Activated CD4-positive, alpha-beta memory T cell treated with anti-CD3 and anti-CD28 coated beads, Interleukin-2, amount 10 ng/mL, durations not matched to agents 7 days and 5 days (primary cell): ENCODE results near the gene CAMTA1. TPM values are rescaled to one million over a fixed set of nuclear protein-coding genes. Genes with fewer than 3 reads are reported as not detected.
"Not testable (repeated sequence)": the region's sequence is repeated elsewhere in the genome, so short reads cannot be mapped to it uniquely, and the experiment has no call there.

Experiments used
- CTCF ChIA-PET: fragments of 350-600 bp; sonication (Branson Sonifier 250); formaldehyde crosslinking; loops from one replicate; lab custom pipeline; 2021; ENCODE audit warnings: antibody characterized with exemption, inconsistent platforms; lab: Charles Lee
- POLR2A ChIA-PET: fragments of 350-600 bp; sonication (Branson Sonifier 250); formaldehyde crosslinking; loops from one replicate; lab custom pipeline; 2021; ENCODE audit warnings: antibody characterized with exemption; lab: Charles Lee
- DNase-seq: peaks from one replicate; pipeline ENCODE4 v3.0.0-alpha.2; 2020
- H3K27ac Mint-ChIP-seq: one replicate; pipeline ENCODE4 v1.8.0; 2021; ENCODE audit warnings: mild to moderate bottlenecking, mixed read lengths
- H3K27me3 Mint-ChIP-seq: one replicate; pipeline ENCODE4 v1.8.0; 2021; ENCODE audit warnings: mixed read lengths
- H3K36me3 Mint-ChIP-seq: one replicate; pipeline ENCODE4 v1.8.0; 2021; ENCODE audit warnings: low read depth, mixed read lengths
- H3K4me1 Mint-ChIP-seq: one replicate; pipeline ENCODE4 v1.8.0; 2021; ENCODE audit warnings: mixed read lengths
- H3K4me3 Mint-ChIP-seq: one replicate; pipeline ENCODE4 v1.8.0; 2021; ENCODE audit warnings: mild to moderate bottlenecking, mixed read lengths
- H3K9me3 Mint-ChIP-seq: one replicate; pipeline ENCODE4 v1.8.0; 2021; ENCODE audit warnings: mixed read lengths
- total RNA-seq, 2 experiments: library from RNA; stranded (reverse); gene quantifications; one replicate each; pipeline ENCODE4 v1.2.3, GENCODE V29; 2021

The CAMTA1 gene
- total RNA-seq, 2 experiments from 2014 or later: 43.0 to 47.3 TPM

DNA sequence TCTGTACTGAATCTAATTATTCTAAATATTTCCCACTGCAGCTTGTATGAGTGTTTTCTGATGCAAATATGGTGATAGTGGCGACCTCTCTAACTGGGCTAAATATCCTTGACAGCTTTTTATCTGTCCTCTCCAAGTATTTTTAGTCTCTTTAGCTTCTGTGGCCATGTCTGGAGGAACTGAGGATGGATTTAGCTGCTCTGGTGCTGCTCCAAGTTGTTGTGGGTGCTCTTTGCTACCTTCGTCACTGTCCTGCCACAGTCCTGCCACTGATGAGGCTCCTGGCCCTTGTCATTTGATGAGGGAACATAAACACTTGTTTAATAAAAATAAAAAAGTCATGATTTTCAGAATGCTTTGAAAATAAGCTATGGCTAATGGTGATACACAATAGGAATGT lies 15.9 kb downstream of the CAMTA1 start:
- ChIA-PET POLR2A (interaction anchor here (0.9 kb wide), 1 partner anchor 13 kb away, joined by 3 read pairs; no protein-coding TSS in a partner anchor), CTCF (interaction anchor here (0.9 kb wide), 1 partner anchor 88 kb away, joined by 3 read pairs; no protein-coding TSS in a partner anchor)
- H3K4me3 Mint-ChIP-seq: no peak overlapping the region
- H3K27me3 Mint-ChIP-seq: no peaks in the 10 kb centered on the region
- DNase-seq: no peak
- H3K27ac Mint-ChIP-seq: no peak overlapping the region
- peaks cover 19% of the 10 kb centered on the region for H3K4me1 Mint-ChIP-seq
- no peaks in the 10 kb centered on the region for H3K9me3 Mint-ChIP-seq
- H3K36me3 Mint-ChIP-seq: no peaks in the 10 kb centered on the region

- Mint-ChIP-seq H3K27ac (no peak overlapping the region), H3K4me1 (peaks cover 22% of the 10 kb centered on the region)
- POLR2A ChIA-PET: interaction anchor here (0.9 to 1.1 kb wide), 2 partner anchors 14 to 17 kb away, joined by 3 to 5 read pairs; partner anchors contain the start of gene CAMTA1
These were observed 16.7 kb downstream of the CAMTA1 start for GRCh38 chr1:6801966-6802365.

GRCh38 chr1:6802454-6802853 lies 17.2 kb downstream of the CAMTA1 start:
- H3K27ac Mint-ChIP-seq: no peak overlapping the region
- peaks cover 22% of the 10 kb centered on the region for H3K4me1 Mint-ChIP-seq
- no peaks in the 10 kb centered on the region for H3K36me3 Mint-ChIP-seq
- no peak for DNase-seq
- ChIA-PET CTCF (interaction anchor here (0.9 kb wide), 1 partner anchor 9 kb away, joined by 3 read pairs; no protein-coding TSS in a partner anchor), POLR2A (interaction anchor here (1.1 kb wide), 1 partner anchor 18 kb away, joined by 5 read pairs; the partner anchor contains the start of gene CAMTA1)
- H3K9me3 Mint-ChIP-seq: no peaks in the 10 kb centered on the region
- no peaks in the 10 kb centered on the region for H3K27me3 Mint-ChIP-seq
- H3K4me3 Mint-ChIP-seq: no peak overlapping the region

More at GRCh38 chr1:6801966-6802365, 16.7 kb downstream of the CAMTA1 start:
- no peak overlapping the region for H3K4me3 Mint-ChIP-seq
- H3K27me3 Mint-ChIP-seq: no peaks in the 10 kb centered on the region
- no peak for DNase-seq
- no peaks in the 10 kb centered on the region for H3K9me3 Mint-ChIP-seq
- CTCF ChIA-PET: interaction anchor here (0.9 kb wide), 2 partner anchors 9 to 88 kb away, joined by 3 read pairs; no protein-coding TSS in a partner anchor
- H3K36me3 Mint-ChIP-seq: no peaks in the 10 kb centered on the region

- H3K9me3 Mint-ChIP-seq: no peaks in the 10 kb centered on the region
- peaks cover 22% of the 10 kb centered on the region for H3K4me1 Mint-ChIP-seq
- H3K27me3 Mint-ChIP-seq: no peaks in the 10 kb centered on the region
- POLR2A ChIA-PET: interaction anchor here (1.1 kb wide), 1 partner anchor 18 kb away, joined by 5 read pairs; the partner anchor contains the start of gene CAMTA1
- no peak overlapping the region for H3K4me3 Mint-ChIP-seq
- H3K27ac Mint-ChIP-seq: no peak overlapping the region
- CTCF ChIA-PET: interaction anchor here (0.9 to 1.0 kb wide), 2 partner anchors 8 to 14 kb away, joined by 3 read pairs; no protein-coding TSS in a partner anchor
- no peak for DNase-seq
- H3K36me3 Mint-ChIP-seq: no peaks in the 10 kb centered on the region
These were observed 17.6 kb downstream of the CAMTA1 start for GRCh38 chr1:6802893-6803292.

GRCh38 chr1:6803357-6803756 lies 18.1 kb downstream of the CAMTA1 start:
- H3K4me1 Mint-ChIP-seq: peaks cover 22% of the 10 kb centered on the region
- ChIA-PET POLR2A (no interaction called here), CTCF (interaction anchor here (0.7 to 1.0 kb wide), 2 partner anchors 13 to 329 kb away, joined by 3 read pairs; no protein-coding TSS in a partner anchor)
- no peak overlapping the region for H3K4me3 Mint-ChIP-seq
- no peak for DNase-seq
- no peaks in the 10 kb centered on the region for H3K36me3 Mint-ChIP-seq
- H3K9me3 Mint-ChIP-seq: no peaks in the 10 kb centered on the region
- no peak overlapping the region for H3K27ac Mint-ChIP-seq
- H3K27me3 Mint-ChIP-seq: no peaks in the 10 kb centered on the region

DNA sequence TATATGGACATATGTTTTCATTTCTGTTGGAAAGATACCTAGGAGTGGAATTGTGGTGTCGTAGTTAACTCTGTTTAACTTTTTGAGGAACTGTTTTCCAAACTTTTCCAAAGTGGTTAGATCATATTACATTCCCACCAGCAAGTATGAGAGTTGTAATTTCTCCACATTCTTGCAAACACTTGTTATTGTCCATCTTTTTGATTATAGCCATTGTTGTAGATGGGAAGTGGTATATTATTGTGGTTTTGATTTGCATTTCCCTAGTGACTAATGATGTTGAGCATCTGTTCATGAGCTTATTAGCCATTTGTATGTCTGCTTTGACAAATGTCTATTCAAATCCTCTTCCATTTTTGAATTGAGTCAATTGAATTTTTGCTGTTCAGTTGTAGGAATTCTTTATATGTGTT lies 19.8 kb downstream of the CAMTA1 start:
- Mint-ChIP-seq H3K9me3 (no peaks in the 10 kb centered on the region), H3K27me3 (no peaks in the 10 kb centered on the region), H3K27ac (no peak overlapping the region), H3K4me1 (peaks cover 22% of the 10 kb centered on the region), H3K4me3 (no peak overlapping the region), H3K36me3 (no peaks in the 10 kb centered on the region)
- POLR2A ChIA-PET: interaction anchor here (2.3 kb wide), 1 partner anchor 20 kb away, joined by 7 read pairs; the partner anchor contains the start of gene CAMTA1
- no peak for DNase-seq
- CTCF ChIA-PET: no interaction called here

DNA sequence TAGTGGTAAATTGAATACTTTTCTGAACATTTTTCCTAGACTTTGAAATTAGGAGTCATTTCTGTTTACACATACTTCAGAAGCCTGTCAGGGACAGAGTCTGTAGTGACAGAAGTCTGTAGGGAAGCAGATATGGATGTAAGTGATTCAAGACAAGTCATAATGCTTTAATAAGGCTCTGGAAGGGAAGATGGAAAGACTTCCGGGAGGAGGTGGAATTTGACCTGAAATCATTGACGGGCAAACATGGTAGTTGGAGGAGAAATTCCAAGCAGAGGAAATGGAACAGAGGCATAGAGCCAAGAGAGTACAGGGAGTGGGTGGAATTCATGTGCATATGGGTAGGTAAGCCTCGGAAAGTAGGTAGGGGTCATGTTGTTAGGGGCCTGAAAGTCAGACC lies 22.5 kb downstream of the CAMTA1 start:
- no peak overlapping the region for H3K4me3 Mint-ChIP-seq
- peaks cover 22% of the 10 kb centered on the region for H3K4me1 Mint-ChIP-seq
- no peaks in the 10 kb centered on the region for H3K9me3 Mint-ChIP-seq
- no peak for DNase-seq
- ChIA-PET CTCF (no interaction called here), POLR2A (no interaction called here)
- H3K27me3 Mint-ChIP-seq: no peaks in the 10 kb centered on the region
- no peak overlapping the region for H3K27ac Mint-ChIP-seq
- no peaks in the 10 kb centered on the region for H3K36me3 Mint-ChIP-seq

DNA sequence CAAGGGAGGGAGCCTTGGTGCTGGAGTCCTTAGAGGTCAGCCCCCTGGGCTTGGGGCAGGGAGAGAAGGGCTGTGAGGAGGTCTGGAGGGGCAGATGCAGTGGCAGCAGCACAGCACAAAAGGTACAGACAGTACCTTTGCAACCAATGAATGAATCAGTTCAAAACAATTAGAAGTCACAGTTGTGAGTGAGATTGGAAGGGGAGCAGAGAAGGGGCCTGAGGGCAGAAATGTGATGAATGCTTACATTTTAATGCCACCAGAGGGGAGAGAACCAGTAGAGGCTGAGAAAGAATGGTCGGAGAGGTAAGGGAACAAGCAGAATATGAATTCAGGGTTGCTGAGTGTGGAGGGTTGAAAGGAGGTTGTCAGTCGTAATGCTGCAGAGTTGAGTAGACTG lies 24.2 kb downstream of the CAMTA1 start:
- Mint-ChIP-seq H3K4me1 (peaks cover 18% of the 10 kb centered on the region), H3K36me3 (no peaks in the 10 kb centered on the region), H3K27me3 (no peaks in the 10 kb centered on the region), H3K4me3 (no peak overlapping the region), H3K9me3 (no peaks in the 10 kb centered on the region), H3K27ac (no peak overlapping the region)
- DNase-seq: no peak
- ChIA-PET CTCF (no interaction called here), POLR2A (no interaction called here)

- POLR2A ChIA-PET, H3K27me3 Mint-ChIP-seq, H3K4me3 Mint-ChIP-seq, H3K27ac Mint-ChIP-seq, H3K9me3 Mint-ChIP-seq, H3K36me3 Mint-ChIP-seq, CTCF ChIA-PET, DNase-seq: not testable (repeated sequence)
- peaks cover 12% of the 10 kb centered on the region for H3K4me1 Mint-ChIP-seq
These were observed 25.0 kb downstream of the CAMTA1 start for GRCh38 chr1:6810146-6810734.

DNA sequence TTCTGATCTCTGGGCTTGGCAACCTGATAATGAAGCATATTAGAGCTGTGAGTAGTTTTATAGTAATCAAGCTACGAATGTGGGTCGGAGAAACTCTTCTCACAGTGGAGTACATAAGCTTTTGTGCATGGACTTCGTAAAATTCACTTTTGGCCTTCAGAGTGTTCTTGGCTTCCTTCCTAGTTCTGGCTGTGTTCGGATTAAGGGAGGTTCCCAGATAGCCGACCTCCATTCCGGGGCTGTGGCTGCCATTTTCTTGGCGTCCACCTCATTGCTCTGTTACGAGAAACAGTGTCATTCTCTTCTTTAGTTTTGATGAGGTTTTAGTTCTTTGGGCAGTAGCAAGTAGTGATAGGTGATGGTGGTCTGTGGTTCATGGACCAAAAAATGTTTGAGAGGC lies 26.3 kb downstream of the CAMTA1 start:
- no peak for DNase-seq
- no peak overlapping the region for H3K4me3 Mint-ChIP-seq
- no peaks in the 10 kb centered on the region for H3K9me3 Mint-ChIP-seq
- no peaks in the 10 kb centered on the region for H3K27me3 Mint-ChIP-seq
- H3K36me3 Mint-ChIP-seq: no peaks in the 10 kb centered on the region
- POLR2A ChIA-PET: no interaction called here
- CTCF ChIA-PET: interaction anchor here (1.2 kb wide), 1 partner anchor 9 kb away, joined by 3 read pairs; no protein-coding TSS in a partner anchor
- H3K27ac Mint-ChIP-seq: no peak overlapping the region
- no peaks in the 10 kb centered on the region for H3K4me1 Mint-ChIP-seq

DNA sequence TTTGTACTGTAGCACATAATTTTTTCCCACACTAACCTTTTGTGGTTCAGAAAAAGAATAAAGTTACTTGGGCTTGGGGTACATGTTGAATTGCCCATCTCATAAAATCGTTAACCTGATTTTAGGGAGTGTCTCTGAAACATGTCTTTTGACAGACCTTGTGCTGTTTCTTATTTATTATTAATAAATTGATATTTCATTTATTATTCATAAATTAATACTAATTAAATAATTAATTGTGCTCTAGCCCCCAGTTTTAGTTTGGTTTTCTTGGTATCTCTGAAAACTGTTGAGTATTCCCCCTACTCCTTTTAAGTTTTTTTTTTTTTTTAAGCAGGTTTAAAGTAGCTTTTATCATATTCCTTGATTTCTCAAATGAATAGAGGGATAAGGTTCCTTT lies 27.9 kb downstream of the CAMTA1 start:
- DNase-seq: no peak
- ChIA-PET CTCF (no interaction called here), POLR2A (no interaction called here)
- Mint-ChIP-seq H3K4me1 (no peaks in the 10 kb centered on the region), H3K27ac (no peak overlapping the region), H3K36me3 (no peaks in the 10 kb centered on the region), H3K4me3 (no peak overlapping the region), H3K9me3 (no peaks in the 10 kb centered on the region), H3K27me3 (no peaks in the 10 kb centered on the region)

GRCh38 chr1:6815726-6816125 lies 30.5 kb downstream of the CAMTA1 start:
- Mint-ChIP-seq H3K27me3 (no peaks in the 10 kb centered on the region), H3K4me3 (no peak overlapping the region), H3K27ac (no peak overlapping the region), H3K36me3 (peaks cover 3% of the 10 kb centered on the region), H3K9me3 (no peaks in the 10 kb centered on the region), H3K4me1 (peaks cover 13% of the 10 kb centered on the region)
- CTCF ChIA-PET: no interaction called here
- no peak for DNase-seq
- POLR2A ChIA-PET: no interaction called here

DNA sequence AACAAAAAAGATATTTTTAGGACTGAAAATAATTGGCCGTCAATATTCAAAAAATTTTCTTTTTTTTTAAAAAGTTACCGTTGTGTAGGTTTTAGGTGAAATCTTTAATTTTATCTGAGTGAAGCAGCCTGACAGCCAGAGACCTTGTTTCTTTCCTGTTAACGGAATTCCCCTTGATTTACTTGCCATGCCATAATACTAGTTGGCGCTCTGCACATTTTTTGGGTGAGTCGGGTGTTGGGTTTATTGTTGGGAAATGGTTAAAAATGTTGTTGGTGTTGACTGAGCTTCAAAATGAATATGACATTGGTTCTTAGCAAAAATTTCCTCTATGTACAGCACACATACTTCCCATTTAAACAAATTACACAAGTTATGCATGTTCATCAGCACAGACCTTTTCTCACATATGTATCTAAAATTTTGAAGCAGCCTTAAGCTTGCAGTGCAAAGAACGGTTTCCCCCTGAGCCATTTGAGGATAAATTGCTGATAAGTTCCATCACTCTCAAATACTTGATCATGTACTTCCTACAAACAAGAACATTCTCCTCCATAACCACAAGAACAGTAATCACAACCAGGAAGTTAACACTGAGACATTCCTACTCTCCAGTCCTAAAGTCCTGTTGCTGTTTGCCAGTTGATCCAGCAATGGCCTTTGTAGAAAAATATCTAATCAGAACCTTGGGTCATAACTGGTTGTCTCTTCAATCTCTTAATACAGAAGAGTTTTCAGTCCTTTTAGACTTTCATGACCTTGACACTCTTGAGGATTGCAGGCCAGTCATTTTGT lies 34.2 kb downstream of the CAMTA1 start:
- Mint-ChIP-seq H3K9me3 (no peaks in the 10 kb centered on the region), H3K4me3 (no peak overlapping the region), H3K27ac (no peak overlapping the region), H3K36me3 (peaks cover 3% of the 10 kb centered on the region), H3K4me1 (peaks cover 21% of the 10 kb centered on the region), H3K27me3 (no peaks in the 10 kb centered on the region)
- DNase-seq: no peak
- CTCF ChIA-PET: no interaction called here
- POLR2A ChIA-PET: no interaction called here
